Activated T-helper 9 cell treated with anti-CD3 and anti-CD28 coated beads, Interleukin-2, amount 50 U/mL, for 16 hours (primary cell): Measurements from ENCODE around the gene SKAP2.

Experiments used
- DNase-seq: peaks from one replicate; pipeline ENCODE4 v3.0.0-alpha.2; 2020; ENCODE audit warnings: low read depth

SKAP2 gene

GRCh38 chr7:26691886-26692285 lies 172.5 kb downstream of the SKAP2 start:
- no peak for DNase-seq

GRCh38 chr7:26691406-26691805 lies 173.0 kb downstream of the SKAP2 start:
- no peak for DNase-seq

- no peak for DNase-seq
Observed at GRCh38 chr7:26690135-26690805, 174.1 kb downstream of the SKAP2 start.

GRCh38 chr7:26688936-26689506 lies 175.4 kb downstream of the SKAP2 start:
- no peak for DNase-seq

GRCh38 chr7:26688388-26688787 lies 176.0 kb downstream of the SKAP2 start:
- no peak for DNase-seq

- DNase-seq: no peak
Observed at GRCh38 chr7:26687032-26687431, 177.4 kb downstream of the SKAP2 start.

GRCh38 chr7:26686448-26686981 lies 177.9 kb downstream of the SKAP2 start:
- no peak for DNase-seq

- DNase-seq: no peak
Observed at GRCh38 chr7:26685606-26686005, 178.8 kb downstream of the SKAP2 start.

GRCh38 chr7:26684447-26684846 lies 179.9 kb downstream of the SKAP2 start:
- no peak for DNase-seq

- DNase-seq: no peak
Observed at GRCh38 chr7:26683277-26683676, 181.1 kb downstream of the SKAP2 start.

GRCh38 chr7:26681819-26682418 lies 182.5 kb downstream of the SKAP2 start:
- DNase-seq: no peak

GRCh38 chr7:26680587-26680986 lies 183.8 kb downstream of the SKAP2 start:
- no peak for DNase-seq

- no peak for DNase-seq
Observed at GRCh38 chr7:26675143-26675887, 189.1 kb downstream of the SKAP2 start.

GRCh38 chr7:26673858-26674257 lies 190.5 kb downstream of the SKAP2 start:
- DNase-seq: no peak

- DNase-seq: no peak
Observed at GRCh38 chr7:26673271-26673670, 191.1 kb downstream of the SKAP2 start.

GRCh38 chr7:26670841-26671240 lies 193.5 kb downstream of the SKAP2 start:
- DNase-seq: no peak

- no peak for DNase-seq
Observed at GRCh38 chr7:26670290-26670689, 194.1 kb downstream of the SKAP2 start.

- DNase-seq: no peak
Observed at GRCh38 chr7:26668821-26669220, 195.6 kb downstream of the SKAP2 start.

- DNase-seq: peak; percentile 0
Observed at GRCh38 chr7:26667514-26668133, 196.8 kb downstream of the SKAP2 start.

GRCh38 chr7:26664735-26665416 lies 199.5 kb downstream of the SKAP2 start:
- no peak for DNase-seq

GRCh38 chr7:26664274-26664673 lies 200.1 kb downstream of the SKAP2 start:
- DNase-seq: no peak

- DNase-seq: no peak
Observed at GRCh38 chr7:26663874-26664273, 200.5 kb downstream of the SKAP2 start.
